Right lobe of liver (tissue), 4 donors: ENCODE data around the gene POC1A.

Experiments
- POLR2A ChIP-seq: fragments of 450-650 bp; IDR thresholded peaks from one replicate; pipeline ENCODE4 v1.6.1; 2017; ENCODE audit warnings: antibody characterized with exemption, mild to moderate bottlenecking
- TF ChIP-seq, protein P1 (sequence below), 4 donors: fragments of 200-600 bp in 3 of 4; fragments of 450-650 bp in 1 of 4; IDR thresholded peaks; one replicate each; pipeline versions ENCODE4 v1.5.1 to v1.8.0; 2016 to 2022; ENCODE audit warnings: antibody characterized with exemption in 4 of 4, mild to moderate bottlenecking in 2 of 4
- donor health status: DM: no; HTN: no; CAD: no.
- donor health status: DM: no; HTN: no; CAD: no.
- donor health status: DM: no; HTN: yes; CAD: no.

DNA sequence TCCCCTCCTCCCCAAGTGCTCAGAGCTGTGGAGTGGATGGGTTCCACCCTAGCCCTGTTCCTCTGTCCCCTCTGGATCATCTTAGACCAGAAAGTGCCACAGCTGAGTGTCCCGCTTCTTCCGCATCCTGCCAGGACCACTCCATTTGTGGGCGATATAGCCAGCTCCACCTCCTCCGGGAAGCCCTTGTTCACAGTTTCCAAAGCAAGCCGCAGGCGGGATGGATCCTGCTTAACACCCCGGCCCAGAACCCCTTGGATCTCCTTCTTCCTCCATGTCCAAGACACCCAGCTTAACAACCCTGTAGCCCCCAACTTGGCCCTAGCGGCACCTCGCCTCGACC, 43.2 kb upstream of the POC1A start:
- TF ChIP-seq, protein P1, sequence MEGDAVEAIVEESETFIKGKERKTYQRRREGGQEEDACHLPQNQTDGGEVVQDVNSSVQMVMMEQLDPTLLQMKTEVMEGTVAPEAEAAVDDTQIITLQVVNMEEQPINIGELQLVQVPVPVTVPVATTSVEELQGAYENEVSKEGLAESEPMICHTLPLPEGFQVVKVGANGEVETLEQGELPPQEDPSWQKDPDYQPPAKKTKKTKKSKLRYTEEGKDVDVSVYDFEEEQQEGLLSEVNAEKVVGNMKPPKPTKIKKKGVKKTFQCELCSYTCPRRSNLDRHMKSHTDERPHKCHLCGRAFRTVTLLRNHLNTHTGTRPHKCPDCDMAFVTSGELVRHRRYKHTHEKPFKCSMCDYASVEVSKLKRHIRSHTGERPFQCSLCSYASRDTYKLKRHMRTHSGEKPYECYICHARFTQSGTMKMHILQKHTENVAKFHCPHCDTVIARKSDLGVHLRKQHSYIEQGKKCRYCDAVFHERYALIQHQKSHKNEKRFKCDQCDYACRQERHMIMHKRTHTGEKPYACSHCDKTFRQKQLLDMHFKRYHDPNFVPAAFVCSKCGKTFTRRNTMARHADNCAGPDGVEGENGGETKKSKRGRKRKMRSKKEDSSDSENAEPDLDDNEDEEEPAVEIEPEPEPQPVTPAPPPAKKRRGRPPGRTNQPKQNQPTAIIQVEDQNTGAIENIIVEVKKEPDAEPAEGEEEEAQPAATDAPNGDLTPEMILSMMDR (IDR thresholded peaks at IDR 0.05): no peak
- TF ChIP-seq POLR2A: no peak
